Measurements from ENCODE around the gene AMER2.

The AMER2 gene

DNA sequence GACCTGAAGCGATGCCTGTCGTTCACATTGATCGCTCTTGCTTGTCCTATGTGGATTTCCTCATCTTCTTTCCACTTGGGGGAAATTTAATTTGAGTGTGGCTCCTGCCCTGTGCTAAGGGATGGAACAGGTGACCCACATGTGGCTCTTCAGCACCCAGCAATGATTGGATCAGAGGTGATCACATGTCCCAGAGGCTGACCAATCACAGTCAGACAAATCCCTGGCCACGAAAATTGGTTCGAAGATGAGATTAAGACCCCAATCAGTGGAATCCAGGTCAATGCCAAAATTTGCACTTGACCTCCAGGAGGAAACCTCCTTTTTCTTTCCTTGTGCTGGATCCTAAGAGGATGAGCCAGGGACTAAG, 23.7 kb downstream of the AMER2 start:
- DNase-seq = no peak

DNA sequence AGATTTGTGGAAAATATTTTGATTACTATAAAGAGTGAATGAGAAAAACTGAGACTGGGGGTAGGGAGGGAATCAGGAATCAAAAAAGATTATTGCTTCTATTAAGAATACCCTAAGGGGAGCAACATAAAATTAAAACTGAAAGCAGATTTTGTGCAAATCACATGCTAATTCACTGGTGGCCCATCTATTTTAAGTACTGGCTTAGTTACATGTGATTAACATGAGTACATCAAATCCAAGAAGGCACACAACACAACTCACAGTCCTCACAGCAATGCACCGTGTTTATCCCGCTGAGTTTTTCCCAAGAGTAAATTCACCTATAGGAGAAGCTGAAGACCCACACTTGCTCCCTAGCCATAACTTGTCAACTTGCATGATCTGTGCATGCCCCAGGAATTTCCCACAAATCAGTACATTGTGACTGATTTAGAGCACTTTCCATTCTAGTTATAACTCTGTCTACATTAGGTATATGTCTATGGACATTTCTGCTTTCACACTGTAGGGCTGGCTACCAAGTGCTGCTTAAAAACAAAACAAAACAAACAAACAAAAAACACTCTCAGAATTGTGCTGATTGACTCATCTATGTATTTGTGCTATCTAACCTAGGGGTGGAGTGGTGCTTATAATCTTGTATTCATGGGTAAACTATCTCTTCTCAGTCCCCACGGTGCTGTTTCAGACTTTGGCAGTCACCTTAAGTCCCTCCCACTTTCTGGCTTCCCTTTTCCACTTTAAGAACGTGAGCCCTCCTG, 24.3 kb downstream of the AMER2 start:
- no peak for DNase-seq

GRCh38 chr13:25143706-25144105, 28.4 kb downstream of the AMER2 start:
- DNase-seq = no peak

DNA sequence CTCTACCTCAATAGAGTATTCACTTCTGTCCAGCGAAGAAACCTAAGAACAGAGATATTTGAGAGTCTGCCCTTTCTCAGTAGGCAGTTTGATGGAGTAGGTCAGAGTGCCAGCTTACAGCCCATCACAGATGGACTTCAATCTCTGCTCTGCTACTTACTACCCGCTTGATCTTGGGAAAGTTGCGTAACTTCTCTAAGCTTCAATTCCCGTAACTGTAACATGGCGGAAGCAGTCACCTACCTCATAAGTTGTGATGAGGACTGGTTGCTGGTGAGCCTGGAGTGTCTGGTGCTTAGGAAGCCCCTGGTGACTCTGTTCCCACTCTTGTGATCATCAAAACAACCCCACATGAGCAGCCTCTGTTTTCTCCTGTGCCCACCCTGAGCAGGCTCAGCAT, 31.0 kb downstream of the AMER2 start:
- no peak for DNase-seq

- DNase-seq = no peak
These were observed 34.3 kb downstream of the AMER2 start for GRCh38 chr13:25137788-25138115.

- DNase-seq = no peak
These were observed 35.0 kb downstream of the AMER2 start for GRCh38 chr13:25136880-25137787.

DNA sequence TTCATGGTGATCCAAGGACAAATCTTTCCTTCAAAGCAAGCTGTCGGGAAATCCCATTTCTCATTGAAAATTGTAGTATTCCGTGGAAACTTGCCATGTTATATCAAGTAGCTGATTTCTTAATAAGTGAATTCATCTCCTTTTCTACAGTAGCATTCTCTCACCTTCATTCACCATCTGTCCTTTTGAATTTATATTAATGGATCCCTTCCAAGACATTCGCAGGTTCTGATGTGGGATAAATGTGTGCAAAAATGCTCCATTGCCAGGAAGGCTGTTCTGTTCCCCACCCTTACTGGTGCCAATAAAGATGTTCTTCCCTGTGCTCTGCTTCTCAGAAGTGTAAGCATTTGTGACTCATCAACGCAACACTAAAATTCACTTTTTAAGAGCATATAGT, 36.2 kb downstream of the AMER2 start:
- DNase-seq = no peak

DNA sequence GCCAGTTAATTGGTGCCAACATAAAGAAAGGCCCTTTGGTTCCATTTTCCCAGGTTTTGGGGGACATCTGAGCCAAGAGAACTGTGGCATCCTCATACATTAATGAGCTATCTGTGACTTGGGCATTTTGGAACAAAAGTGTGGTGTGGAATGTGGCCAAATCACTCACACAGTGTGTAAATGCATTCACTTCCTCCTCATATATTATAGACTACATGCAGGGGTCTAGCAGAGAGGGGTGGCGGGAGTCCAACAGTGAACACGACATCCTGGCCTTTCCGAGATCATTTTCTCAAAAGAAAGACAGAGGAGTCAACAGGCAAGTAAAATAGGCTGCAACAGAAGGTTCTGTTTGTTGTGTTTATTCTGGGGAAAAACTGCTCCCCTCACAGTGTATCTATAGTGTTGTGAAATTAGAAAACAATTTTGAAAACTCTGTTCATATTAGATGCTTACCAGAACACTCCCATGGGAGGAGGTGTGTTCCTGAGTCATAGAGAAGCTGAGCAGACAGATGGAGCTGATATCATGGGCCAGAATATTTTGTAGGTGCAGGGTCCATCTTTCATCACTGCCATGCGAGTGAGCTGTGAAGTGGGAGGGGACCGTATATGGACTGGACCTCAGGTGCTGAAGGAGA, 39.2 kb downstream of the AMER2 start:
- DNase-seq = no peak

DNA sequence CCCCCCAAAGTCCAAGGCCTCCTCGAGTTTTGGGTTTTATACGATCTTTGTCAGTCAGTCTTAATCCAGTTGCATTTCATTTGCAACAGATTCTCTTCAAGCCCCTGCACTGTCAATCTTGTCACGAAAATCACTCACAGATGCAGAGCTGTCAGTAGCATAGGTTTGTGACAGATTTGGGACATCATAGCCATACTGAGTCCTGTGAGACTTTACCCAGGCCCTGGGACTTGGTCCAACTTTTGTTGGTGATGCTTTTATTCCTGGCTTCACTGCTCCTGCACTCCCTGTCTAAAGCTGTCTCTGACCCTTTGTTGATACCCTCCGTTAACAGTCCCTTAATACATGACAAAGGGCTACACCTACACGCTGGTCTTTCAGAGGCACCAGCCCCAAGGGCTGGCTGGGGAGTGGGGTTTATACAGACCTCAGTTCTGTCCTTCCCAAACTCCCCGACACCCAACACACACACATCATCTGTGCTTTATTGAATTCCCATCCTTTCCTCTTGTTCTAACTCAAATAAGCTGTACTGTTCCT, 40.1 kb downstream of the AMER2 start:
- DNase-seq = no peak

GRCh38 chr13:25130944-25131343, 41.1 kb downstream of the AMER2 start:
- no peak for DNase-seq

DNA sequence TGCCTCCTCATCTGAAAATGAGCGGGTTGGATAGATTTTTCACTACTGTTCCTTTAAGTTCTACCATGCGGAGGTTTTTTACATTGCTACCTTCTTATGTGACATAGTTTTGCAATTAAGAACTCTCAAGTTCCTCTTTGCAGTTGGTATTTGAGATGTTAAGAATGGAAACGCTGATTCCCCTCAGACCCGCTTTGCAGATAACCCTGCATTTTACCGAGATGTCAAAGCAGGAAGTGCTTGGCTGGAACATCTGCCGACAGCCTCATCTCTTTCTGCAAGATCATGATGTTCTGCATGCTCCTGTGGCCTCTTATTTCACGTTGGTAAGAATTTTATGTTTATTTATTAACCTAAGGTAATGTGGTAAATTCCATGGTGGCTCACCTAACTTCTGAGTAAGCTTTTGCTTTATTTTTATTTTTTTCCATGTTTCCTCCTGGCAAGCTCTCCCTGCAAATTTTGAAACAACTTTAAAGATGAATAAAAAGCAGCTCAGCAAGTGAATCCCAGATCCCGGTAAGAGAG, 53.6 kb downstream of the AMER2 start:
- no peak for DNase-seq

GRCh38 chr13:25117312-25117711, 54.8 kb downstream of the AMER2 start:
- no peak for DNase-seq

DNA sequence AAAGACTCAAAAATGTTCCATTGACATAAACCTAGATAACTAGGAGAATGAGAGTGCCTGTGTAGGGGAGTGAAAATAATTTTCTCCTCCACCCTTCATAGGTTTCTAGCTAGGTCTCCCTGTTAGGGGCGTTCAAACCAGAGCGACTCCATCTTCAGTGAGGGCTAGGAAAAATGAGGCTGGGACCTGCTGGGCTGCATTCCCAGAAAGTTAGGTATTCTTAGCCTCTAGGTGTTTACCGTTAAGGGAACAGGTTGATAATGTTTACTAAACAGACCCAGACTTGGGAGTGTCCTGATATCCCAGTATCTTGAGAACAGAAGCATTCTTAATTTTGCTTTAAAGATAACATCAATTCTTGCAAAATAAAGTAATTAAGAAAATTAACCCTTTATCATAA, 56.0 kb downstream of the AMER2 start:
- no peak for DNase-seq

DNA sequence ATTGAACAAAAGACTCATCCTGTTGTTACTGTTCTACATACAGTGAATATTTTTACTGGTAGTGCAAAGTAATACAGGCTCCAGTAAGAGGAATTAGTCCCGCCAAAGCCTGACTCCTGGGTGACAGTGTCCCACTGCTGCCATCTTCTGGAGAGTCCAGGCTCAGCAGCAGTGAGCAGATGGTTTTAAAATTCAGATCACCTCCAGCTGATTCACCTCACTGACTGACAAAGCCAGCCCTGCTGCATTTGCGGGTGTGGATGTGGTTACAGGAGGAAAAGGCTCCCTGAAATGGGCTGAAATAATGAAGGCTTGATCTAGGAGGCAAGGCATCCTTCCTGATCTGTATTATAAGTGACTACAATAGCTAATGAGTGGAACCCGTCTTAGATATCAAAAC, 57.9 kb downstream of the AMER2 start:
- DNase-seq = peak; percentile 77 to 80

- DNase-seq = no peak
These were observed 59.3 kb downstream of the AMER2 start for GRCh38 chr13:25112695-25113255.
